Measurements from ENCODE around the gene EMD. TPM values are rescaled to one million over a fixed set of nuclear protein-coding genes. Genes with fewer than 3 reads are reported as not detected.

Gene EMD
- total and polyA plus RNA-seq, 2 donors (not counting 1 experiment from before 2014, with no cell fraction given) = 81.7 to 132 TPM

DNA sequence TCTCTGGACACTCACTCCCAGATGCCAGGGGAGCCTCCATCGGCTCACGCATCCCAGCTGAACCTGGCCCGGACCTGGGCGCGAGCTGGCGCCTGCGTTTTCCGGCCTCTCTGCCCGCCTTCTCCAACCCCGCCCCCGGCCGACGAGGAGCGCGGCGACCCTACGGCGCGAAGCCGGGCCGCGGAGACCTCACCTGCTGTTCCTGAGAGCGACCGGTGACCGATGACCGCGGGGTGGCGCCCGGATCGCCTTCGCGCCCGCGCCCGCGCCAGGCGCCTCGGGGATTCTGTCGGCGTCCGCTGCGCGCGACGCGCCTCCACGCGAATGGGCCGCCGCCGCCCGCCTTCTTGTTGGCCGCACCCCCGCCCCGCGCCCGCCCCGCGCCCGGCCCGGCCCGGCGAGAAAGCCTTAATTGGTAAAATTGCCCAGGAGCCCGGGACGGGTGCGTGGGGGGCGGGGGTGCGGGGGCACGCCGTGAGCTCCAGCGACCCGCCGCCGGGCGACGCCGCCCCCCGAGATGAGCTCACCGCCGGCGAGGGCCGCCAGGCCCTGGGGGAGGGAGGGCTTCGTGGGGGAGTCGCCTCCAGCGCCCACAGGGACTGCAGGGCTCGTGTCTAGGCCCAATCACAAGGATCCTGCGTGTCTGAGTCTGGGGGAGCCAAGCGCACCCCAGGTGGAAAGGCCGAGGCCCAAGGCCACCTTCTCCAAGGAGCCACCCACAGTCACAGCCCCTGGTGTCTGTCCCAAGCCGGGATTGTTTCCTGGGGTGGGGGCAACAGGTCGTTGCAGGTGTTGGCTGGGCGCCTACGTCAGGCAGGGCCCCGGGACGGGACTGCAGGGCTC, 4.6 kb upstream of the EMD start, which contains the start of gene FLNA:
FLNA (minus strand) TSS at position 322 of the 843 bp plus-strand sequence. CDS start 3,389 bp downstream, outside the sequence.
- peak within 1 kb of the TSS; percentile 29 for H3K9ac ChIP-seq (ENCODE audit: low read length)
- peak within 1 kb of the TSS in 4 of 5 experiments; percentile 15 to 46 (median 29) for H3K4me3 ChIP-seq (ENCODE audit: control extremely low read depth in 1 of 5, extremely low read depth in 1 of 5, insufficient read depth in 1 of 5, low read depth in 2 of 5, low read length in 4 of 5)
- DNase-seq = peak; percentile 60
- intact Hi-C loops (cut with micrococcal nuclease) = loop anchor here (1.0 to 10.0 kb wide), 4 partner anchors 143 to 402 kb away; partner anchors contain the start of genes FAM3A, HCFC1, MECP2 and TMEM187
- CTCF ChIA-PET = interaction anchor here (0.8 to 3.2 kb wide), 7 partner anchors 9 to 160 kb away, joined by 3 to 45 read pairs (median 5); partner anchors contain the start of genes RPL10 and SLC10A3
- H2AFZ ChIP-seq (ENCODE audit: insufficient read depth, low read depth, low read length, poor library complexity, severe bottlenecking) = peak within 1 kb of the TSS; percentile 22
- no peaks in the 10 kb centered on the region for H4K20me1 ChIP-seq (ENCODE audit: control insufficient read depth, insufficient read depth, low read length, poor library complexity, severe bottlenecking)
- H3K27ac ChIP-seq (ENCODE audit: low read length in 2 of 2) = no peak within 1 kb of the TSS
- TF ChIP-seq, protein P1, sequence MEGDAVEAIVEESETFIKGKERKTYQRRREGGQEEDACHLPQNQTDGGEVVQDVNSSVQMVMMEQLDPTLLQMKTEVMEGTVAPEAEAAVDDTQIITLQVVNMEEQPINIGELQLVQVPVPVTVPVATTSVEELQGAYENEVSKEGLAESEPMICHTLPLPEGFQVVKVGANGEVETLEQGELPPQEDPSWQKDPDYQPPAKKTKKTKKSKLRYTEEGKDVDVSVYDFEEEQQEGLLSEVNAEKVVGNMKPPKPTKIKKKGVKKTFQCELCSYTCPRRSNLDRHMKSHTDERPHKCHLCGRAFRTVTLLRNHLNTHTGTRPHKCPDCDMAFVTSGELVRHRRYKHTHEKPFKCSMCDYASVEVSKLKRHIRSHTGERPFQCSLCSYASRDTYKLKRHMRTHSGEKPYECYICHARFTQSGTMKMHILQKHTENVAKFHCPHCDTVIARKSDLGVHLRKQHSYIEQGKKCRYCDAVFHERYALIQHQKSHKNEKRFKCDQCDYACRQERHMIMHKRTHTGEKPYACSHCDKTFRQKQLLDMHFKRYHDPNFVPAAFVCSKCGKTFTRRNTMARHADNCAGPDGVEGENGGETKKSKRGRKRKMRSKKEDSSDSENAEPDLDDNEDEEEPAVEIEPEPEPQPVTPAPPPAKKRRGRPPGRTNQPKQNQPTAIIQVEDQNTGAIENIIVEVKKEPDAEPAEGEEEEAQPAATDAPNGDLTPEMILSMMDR (IDR thresholded peaks at IDR 0.05) = no peak
- no peak for TF ChIP-seq EZH2 (IDR thresholded peaks at IDR 0.05; ENCODE audit: borderline replicate concordance, insufficient read depth, low read depth, low read length, poor library complexity, severe bottlenecking)
- H3K9me3 Mint-ChIP-seq (ENCODE audit: insufficient read depth) = no peaks in the 10 kb centered on the region
- H3K4me1 Mint-ChIP-seq = peaks cover 25% of the 10 kb centered on the region
- ATAC-seq (ENCODE audit: low read depth) = no peak
- H3K36me3 ChIP-seq (replicated peaks in 1 of 2; ENCODE audit: control extremely low read depth in 1 of 2, control insufficient read depth in 1 of 2, extremely low read depth in 1 of 2, insufficient read depth in 2 of 2, low read length in 1 of 2) = no peaks in the 10 kb centered on the region
- no peaks in the 10 kb centered on the region for H3K27me3 Mint-ChIP-seq
- POLR2A ChIA-PET = interaction anchor here (0.6 to 1.2 kb wide), 3 partner anchors 24 to 159 kb away, joined by 3 to 7 read pairs (median 3); no protein-coding TSS in a partner anchor
- peaks cover 16% of the 10 kb centered on the region for H3K79me2 ChIP-seq (ENCODE audit: control insufficient read depth, insufficient read depth, low read length)
- H3K4me1 ChIP-seq (ENCODE audit: control insufficient read depth in 2 of 2, insufficient read depth in 2 of 2, low read length in 2 of 2) = peaks cover 27 to 44% of the 10 kb centered on the region in 2 donors
- H3K9me3 ChIP-seq (ENCODE audit: control extremely low read depth in 1 of 3, control insufficient read depth in 2 of 3, insufficient read depth in 1 of 3, low read length in 2 of 3) = no peaks in the 10 kb centered on the region
- H3K27me3 ChIP-seq (replicated peaks in 1 of 4; ENCODE audit: control extremely low read depth in 1 of 4, control insufficient read depth in 3 of 4, insufficient read depth in 4 of 4, low read length in 3 of 4) = no peaks in the 10 kb centered on the region
- peak within 1 kb of the TSS; percentile 74 for H3K4me2 ChIP-seq (replicated peaks; ENCODE audit: low read depth, low read length, poor library complexity, severe bottlenecking)
- H3K27ac Mint-ChIP-seq = peak within 1 kb of the TSS; percentile 59
- 10% methylated on average over 64 of the region's 95 CpGs for WGBS (ENCODE audit: insufficient coverage)
- H3K4me3 Mint-ChIP-seq = peak within 1 kb of the TSS; percentile 70

Data from B cell (primary cell).